Retinal pigment epithelial cell (primary cell): ENCODE results near the gene PCF11.

ENCODE experiments used
- DNase-seq: peaks from one replicate; pipeline ENCODE4 v3.0.0-alpha.2; 2010; ENCODE audit warnings: low read depth
- H3K4me3 ChIP-seq: 2 replicates; pipeline ENCODE4 v1.5.1; 2011; ENCODE audit warnings: mild to moderate bottlenecking, low read length, control low read depth, moderate library complexity
- CTCF ChIP-seq: conservative IDR thresholded peaks from 2 replicates; pipeline ENCODE4 v1.5.1; 2011; ENCODE audit warnings: low read depth, low read length, control low read depth, inconsistent platforms

Gene PCF11

GRCh38 chr11:83172551-83172950, 15.6 kb downstream of the PCF11 start:
- TF ChIP-seq CTCF: no peak

GRCh38 chr11:83174008-83174407, 17.1 kb downstream of the PCF11 start:
- no peak for DNase-seq
- no peak for TF ChIP-seq CTCF
- no peak overlapping the region for H3K4me3 ChIP-seq

More at GRCh38 chr11:83172551-83172950, 15.6 kb downstream of the PCF11 start:
- no peak for DNase-seq
- H3K4me3 ChIP-seq: no peak overlapping the region

GRCh38 chr11:83175815-83176214, 18.9 kb downstream of the PCF11 start:
- H3K4me3 ChIP-seq: no peak overlapping the region
- TF ChIP-seq CTCF: no peak
- DNase-seq: no peak

GRCh38 chr11:83181815-83182214, 24.9 kb downstream of the PCF11 start:
- TF ChIP-seq CTCF: no peak
- no peak overlapping the region for H3K4me3 ChIP-seq
- no peak for DNase-seq

GRCh38 chr11:83185767-83186166, 28.8 kb downstream of the PCF11 start:
- no peak for DNase-seq
- no peak for TF ChIP-seq CTCF
- no peak overlapping the region for H3K4me3 ChIP-seq

GRCh38 chr11:83187465-83187864, 30.5 kb downstream of the PCF11 start:
- H3K4me3 ChIP-seq: no peak overlapping the region
- no peak for TF ChIP-seq CTCF
- no peak for DNase-seq

GRCh38 chr11:83191491-83191890, 34.6 kb downstream of the PCF11 start:
- no peak for DNase-seq
- no peak overlapping the region for H3K4me3 ChIP-seq
- TF ChIP-seq CTCF: no peak
